Astrocyte (in vitro differentiated cells and primary cell): ENCODE data around the gene LIMS1. TPM values are rescaled to one million over a fixed set of nuclear protein-coding genes. Genes with fewer than 3 reads are reported as not detected.

Experiments used
- DNase-seq: peaks from one replicate; pipeline ENCODE4 v3.0.0-alpha.2; 2010; ENCODE audit warnings: low read depth
- FAIRE-seq: peaks from 2 replicates; lab custom pipeline; 2011; peaks lifted over from hg19 to GRCh38; lab: Jason Lieb, UNC
- H2AFZ ChIP-seq: 2 replicates; pipeline ENCODE4 v1.6.0; 2012; ENCODE audit warnings: low read depth, low read length, inconsistent platforms
- H3K27ac ChIP-seq: 2 replicates; pipeline ENCODE4 v1.5.1; 2011; ENCODE audit warnings: low read depth, low read length, inconsistent platforms
- H3K27me3 ChIP-seq: 2 replicates; pipeline ENCODE4 v1.6.0; 2011; ENCODE audit warnings: low read length, inconsistent platforms; ENCODE audit not compliant: insufficient read depth
- H3K36me3 ChIP-seq: 2 replicates; pipeline ENCODE4 v1.5.1; 2011; ENCODE audit warnings: low read length, inconsistent platforms; ENCODE audit not compliant: insufficient read depth
- H3K4me1 ChIP-seq: 2 replicates; pipeline ENCODE4 v1.5.1; 2011; ENCODE audit warnings: low read length, inconsistent platforms; ENCODE audit not compliant: insufficient read depth
- H3K4me2 ChIP-seq: 2 replicates; pipeline ENCODE4 v1.6.0; 2012; ENCODE audit warnings: low read length, inconsistent platforms
- H3K4me3 ChIP-seq: 2 replicates; pipeline ENCODE4 v1.5.1; 2011; ENCODE audit warnings: low read depth, mild to moderate bottlenecking, low read length, inconsistent platforms; ENCODE audit not compliant: insufficient read depth
- H3K79me2 ChIP-seq: 2 replicates; pipeline ENCODE4 v1.6.0; 2012; ENCODE audit warnings: mild to moderate bottlenecking, low read length, inconsistent platforms; ENCODE audit not compliant: insufficient read depth
- H3K9ac ChIP-seq: 2 replicates; pipeline ENCODE4 v1.6.0; 2012; ENCODE audit warnings: mild to moderate bottlenecking, low read length, inconsistent platforms
- H3K9me3 ChIP-seq: 2 replicates; pipeline ENCODE4 v1.5.1; 2012; ENCODE audit warnings: low read depth, mild to moderate bottlenecking, low read length, inconsistent platforms; ENCODE audit not compliant: insufficient read depth
- H4K20me1 ChIP-seq: 2 replicates; pipeline ENCODE4 v1.6.0; 2012; ENCODE audit warnings: low read length, inconsistent platforms; ENCODE audit not compliant: insufficient read depth
- H3K27ac Mint-ChIP-seq: one replicate; pipeline ENCODE4 v1.8.0; 2021; ENCODE audit warnings: mild to moderate bottlenecking, mixed read lengths; ENCODE audit not compliant: unreplicated experiment
- H3K27me3 Mint-ChIP-seq: one replicate; pipeline ENCODE4 v1.8.0; 2021; ENCODE audit warnings: low read depth, mixed read lengths; ENCODE audit not compliant: unreplicated experiment
- H3K36me3 Mint-ChIP-seq: one replicate; pipeline ENCODE4 v1.8.0; 2021; ENCODE audit warnings: low read depth, mixed read lengths; ENCODE audit not compliant: unreplicated experiment
- H3K4me1 Mint-ChIP-seq: one replicate; pipeline ENCODE4 v1.8.0; 2021; ENCODE audit warnings: low read depth, mixed read lengths; ENCODE audit not compliant: unreplicated experiment
- H3K4me3 Mint-ChIP-seq: one replicate; pipeline ENCODE4 v1.8.0; 2021; ENCODE audit warnings: mild to moderate bottlenecking, moderate library complexity, mixed read lengths; ENCODE audit not compliant: unreplicated experiment
- H3K9me3 Mint-ChIP-seq: one replicate; pipeline ENCODE4 v1.8.0; 2021; ENCODE audit warnings: mild to moderate bottlenecking, mixed read lengths; ENCODE audit not compliant: unreplicated experiment
- CTCF ChIP-seq: IDR thresholded peaks from 2 replicates; pipeline ENCODE4 v1.5.1; 2011; ENCODE audit warnings: low read depth, mild to moderate bottlenecking, inconsistent platforms, low read length, moderate library complexity; ENCODE audit not compliant: insufficient read depth
- EZH2 ChIP-seq: IDR thresholded peaks from 2 replicates; pipeline ENCODE4 v1.6.1; 2012; ENCODE audit warnings: mild to moderate bottlenecking, low read length, inconsistent platforms; ENCODE audit not compliant: insufficient read depth
- total RNA-seq: library from RNA; stranded (reverse); gene quantifications from 2 replicates; pipeline ENCODE4 v1.2.1, GENCODE V29; 2021

The LIMS1 gene
- total RNA-seq, 1 donor from 2014 or later: 205 TPM

- H3K9me3 Mint-ChIP-seq: no peaks in the 10 kb centered on the region
- peaks cover 64% of the 10 kb centered on the region for H3K79me2 ChIP-seq
- no peak overlapping the region for H3K4me2 ChIP-seq
- peaks cover 78% of the 10 kb centered on the region for H3K4me1 Mint-ChIP-seq
- no peak for TF ChIP-seq EZH2
- no peak for TF ChIP-seq CTCF
- peak overlapping the region; percentile 5 for H3K4me3 Mint-ChIP-seq
- H3K36me3 Mint-ChIP-seq: peaks cover 5% of the 10 kb centered on the region
- no peaks in the 10 kb centered on the region for H3K9me3 ChIP-seq
- no peak overlapping the region for H2AFZ ChIP-seq
- no peak overlapping the region for H3K4me3 ChIP-seq
- H3K36me3 ChIP-seq: no peaks in the 10 kb centered on the region
- DNase-seq: no peak
- peak overlapping the region; percentile 98 for H3K27ac Mint-ChIP-seq
- no peak for FAIRE-seq
- no peak overlapping the region for H3K9ac ChIP-seq
- H3K27ac ChIP-seq: peak overlapping the region; percentile 21
- no peaks in the 10 kb centered on the region for H3K27me3 ChIP-seq
- no peaks in the 10 kb centered on the region for H4K20me1 ChIP-seq
- no peaks in the 10 kb centered on the region for H3K27me3 Mint-ChIP-seq
- H3K4me1 ChIP-seq: peaks cover 76% of the 10 kb centered on the region
Measured at GRCh38 chr2:108591163-108591562, 56.9 kb downstream of the LIMS1 start.

- H3K27ac Mint-ChIP-seq: peak overlapping the region; percentile 98
- H4K20me1 ChIP-seq: no peaks in the 10 kb centered on the region
- peaks cover 55% of the 10 kb centered on the region for H3K4me1 ChIP-seq
- H3K9me3 ChIP-seq: no peaks in the 10 kb centered on the region
- FAIRE-seq (peak; percentile 39), DNase-seq (peak; percentile 97)
- peak overlapping the region; percentile 66 for H3K4me3 Mint-ChIP-seq
- peaks cover 5% of the 10 kb centered on the region for H3K36me3 Mint-ChIP-seq
- H3K9me3 Mint-ChIP-seq: no peaks in the 10 kb centered on the region
- peaks cover 52% of the 10 kb centered on the region for H3K79me2 ChIP-seq
- H3K9ac ChIP-seq: peak overlapping the region; percentile 85
- TF ChIP-seq EZH2: no peak
- TF ChIP-seq CTCF: peak; percentile 32
- H3K27ac ChIP-seq: peak overlapping the region; percentile 98
- H3K4me1 Mint-ChIP-seq: peaks cover 62% of the 10 kb centered on the region
- no peaks in the 10 kb centered on the region for H3K36me3 ChIP-seq
- no peaks in the 10 kb centered on the region for H3K27me3 ChIP-seq
- no peak overlapping the region for H2AFZ ChIP-seq
- H3K27me3 Mint-ChIP-seq: no peaks in the 10 kb centered on the region
- H3K4me2 ChIP-seq: peak overlapping the region; percentile 80
- peak overlapping the region; percentile 14 for H3K4me3 ChIP-seq
Measured at GRCh38 chr2:108593547-108594098, 59.4 kb downstream of the LIMS1 start.
